HK-2 (cell line): ENCODE data around the gene PLXNA4.

Experiments
- DNase-seq: peaks from one replicate; pipeline ENCODE4 v3.0.0-alpha.2; 2018; ENCODE audit not compliant: unreplicated experiment

Gene PLXNA4

GRCh38 chr7:132117181-132117580, 459.1 kb downstream of the PLXNA4 start:
- peak; percentile 10 for DNase-seq

- no peak for DNase-seq
Measured at GRCh38 chr7:132116369-132116768, 459.9 kb downstream of the PLXNA4 start.

GRCh38 chr7:132115758-132116157, 460.5 kb downstream of the PLXNA4 start:
- no peak for DNase-seq

GRCh38 chr7:132115028-132115427, 461.2 kb downstream of the PLXNA4 start:
- no peak for DNase-seq

GRCh38 chr7:132114411-132114810, 461.9 kb downstream of the PLXNA4 start:
- no peak for DNase-seq

- no peak for DNase-seq
Measured at GRCh38 chr7:132113536-132114371, 462.5 kb downstream of the PLXNA4 start.

- no peak for DNase-seq
Measured at GRCh38 chr7:132112657-132113056, 463.6 kb downstream of the PLXNA4 start.

- no peak for DNase-seq
Measured at GRCh38 chr7:132112106-132112505, 464.2 kb downstream of the PLXNA4 start.

GRCh38 chr7:132110692-132111091, 465.6 kb downstream of the PLXNA4 start:
- DNase-seq: no peak

GRCh38 chr7:132109769-132110168, 466.5 kb downstream of the PLXNA4 start:
- no peak for DNase-seq

- no peak for DNase-seq
Measured at GRCh38 chr7:132108563-132108962, 467.7 kb downstream of the PLXNA4 start.

- DNase-seq: no peak
Measured at GRCh38 chr7:132106491-132106890, 469.8 kb downstream of the PLXNA4 start.

- DNase-seq: no peak
Measured at GRCh38 chr7:132105096-132105495, 471.2 kb downstream of the PLXNA4 start.

- DNase-seq: no peak
Measured at GRCh38 chr7:132103718-132104117, 472.6 kb downstream of the PLXNA4 start.

GRCh38 chr7:132102942-132103341, 473.3 kb downstream of the PLXNA4 start:
- no peak for DNase-seq

- no peak for DNase-seq
Measured at GRCh38 chr7:132102391-132102790, 473.9 kb downstream of the PLXNA4 start.

- DNase-seq: no peak
Measured at GRCh38 chr7:132100981-132101380, 475.3 kb downstream of the PLXNA4 start.

GRCh38 chr7:132100483-132100882, 475.8 kb downstream of the PLXNA4 start:
- no peak for DNase-seq

GRCh38 chr7:132099163-132099562, 477.1 kb downstream of the PLXNA4 start:
- no peak for DNase-seq

GRCh38 chr7:132098327-132098726, 477.9 kb downstream of the PLXNA4 start:
- DNase-seq: no peak

- no peak for DNase-seq
Measured at GRCh38 chr7:132097550-132098134, 478.6 kb downstream of the PLXNA4 start.

- no peak for DNase-seq
Measured at GRCh38 chr7:132095111-132095765, 481.0 kb downstream of the PLXNA4 start.

- DNase-seq: no peak
Measured at GRCh38 chr7:132092106-132092505, 484.2 kb downstream of the PLXNA4 start.
